Dermis microvascular lymphatic vessel endothelial cell (primary cell): Measurements from ENCODE around the gene AP3M1. TPM values are rescaled to one million over a fixed set of nuclear protein-coding genes. Genes with fewer than 3 reads are reported as not detected.
A peak's percentile ranks its signal among the peaks of the same experiment; 100 is the strongest.

Experiments used
- DNase-seq, 2 donors: peaks; one replicate each; pipeline versions ENCODE4 v3.0.0 to v3.0.0-alpha.2; 2010; ENCODE audit warnings: low read depth in 2 of 2
- total RNA-seq: library from RNA; depleted of rRNA; stranded (reverse); fragments of >200 nt; gene quantifications from 2 replicates; pipeline ENCODE4 v1.2.1, GENCODE V29; 2014

The AP3M1 gene
- total RNA-seq, 1 donor from 2014 or later = 29.3 TPM

DNA sequence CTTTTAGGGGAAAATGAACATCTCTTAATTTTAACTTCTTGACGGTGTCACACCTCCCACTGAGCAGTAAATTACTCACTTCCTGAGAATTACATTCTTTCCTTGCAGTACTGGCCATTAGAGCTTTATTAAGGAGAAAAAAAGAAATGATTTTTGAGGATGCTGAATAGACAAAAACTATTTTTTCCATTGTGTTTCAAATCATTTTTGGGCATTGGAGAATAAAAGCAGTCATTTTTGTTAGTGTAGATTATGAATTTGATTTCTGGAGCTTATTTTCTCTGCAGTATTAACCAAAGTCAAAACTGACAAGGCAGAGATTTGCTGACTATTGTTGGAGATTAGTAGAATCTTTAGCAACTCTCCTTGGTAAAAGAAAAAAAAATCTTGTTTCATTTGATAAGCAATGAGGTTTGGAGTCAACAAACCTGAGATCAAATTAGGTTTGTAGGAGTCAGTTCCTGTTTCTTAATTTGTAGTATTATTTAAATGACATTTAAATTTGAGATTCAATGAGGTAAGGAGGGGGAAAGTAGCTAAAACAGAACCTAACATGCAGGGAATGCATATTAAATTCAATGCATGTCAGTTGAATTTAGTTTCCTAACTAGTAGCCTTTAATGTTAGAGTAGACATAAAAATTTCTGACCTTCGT lies 70.6 kb downstream of the AP3M1 start:
- DNase-seq = peak in 1 of 2 donors; percentile 37

GRCh38 chr10:74079028-74079935 lies 71.3 kb downstream of the AP3M1 start:
- no peak for DNase-seq

- peak in 1 of 2 donors; percentile 49 for DNase-seq
Observed at GRCh38 chr10:74078037-74078436, 72.6 kb downstream of the AP3M1 start.

DNA sequence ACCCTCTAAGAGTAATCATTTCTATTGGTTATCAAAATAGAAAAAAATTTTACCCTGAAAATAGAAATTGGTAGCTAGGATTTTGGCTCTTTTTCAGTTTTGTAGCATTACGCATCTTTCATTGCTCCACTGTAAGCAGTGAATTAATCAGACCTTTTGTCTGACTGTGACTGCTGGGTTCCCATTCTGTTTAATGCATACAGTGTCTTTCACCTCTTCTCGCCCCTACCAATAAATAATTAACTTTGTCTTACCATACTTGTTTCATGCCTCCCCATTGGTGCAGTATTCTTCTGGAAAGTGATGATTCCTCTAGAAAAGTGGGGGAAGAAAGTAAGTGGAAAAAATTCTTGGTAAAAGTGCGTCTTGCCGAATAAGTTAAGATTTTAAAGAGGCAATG lies 73.2 kb downstream of the AP3M1 start:
- DNase-seq = no peak

DNA sequence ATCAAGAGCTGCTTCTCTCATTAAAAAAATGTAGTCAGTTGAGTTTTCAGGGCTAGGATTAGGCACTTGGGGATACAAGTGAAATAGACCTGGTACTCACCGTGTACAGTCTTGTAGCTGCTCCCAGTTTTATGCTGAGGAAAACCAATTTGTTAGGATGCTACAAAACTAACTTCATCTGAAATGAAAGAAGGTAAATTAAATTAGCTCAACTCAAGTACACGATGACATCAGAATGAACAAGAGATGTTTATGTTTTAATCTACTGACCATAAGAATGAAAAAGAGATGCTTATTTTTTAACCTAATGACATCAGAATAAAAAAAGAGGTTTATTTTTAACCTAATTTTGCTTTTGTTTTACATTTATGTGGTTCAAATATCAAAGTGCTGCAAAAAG lies 73.7 kb downstream of the AP3M1 start:
- no peak for DNase-seq

- DNase-seq = no peak
Observed at GRCh38 chr10:74075906-74076305, 74.7 kb downstream of the AP3M1 start.

GRCh38 chr10:74072503-74072902 lies 78.1 kb downstream of the AP3M1 start:
- peak in 1 of 2 donors; percentile 32 for DNase-seq

GRCh38 chr10:74071157-74071556 lies 79.5 kb downstream of the AP3M1 start:
- peak; percentile 82 to 94 for DNase-seq

Other genes starting within 250 kb of the AP3M1 start
- 7.0 and 11.8 TPM in 2 replicates for gene PLAU, start 239.7 kb downstream of the AP3M1 start, total RNA-seq
- 58.5 and 71.2 TPM in 2 replicates for gene VCL, start 152.7 kb downstream of the AP3M1 start, total RNA-seq
- gene ADK, start 393 bp upstream of the AP3M1 start, total RNA-seq = 8.9 and 19.0 TPM in 2 replicates